GM21825 (cell line): ENCODE measurements around the gene MT3.

ENCODE experiments used
- ATAC-seq: cut with Tn5 transposase; IDR thresholded peaks from one replicate; pipeline ENCODE4 v1.9.1; 2021; ENCODE audit warnings: mild to moderate bottlenecking, moderate library complexity; ENCODE audit not compliant: unreplicated experiment

The MT3 gene

DNA sequence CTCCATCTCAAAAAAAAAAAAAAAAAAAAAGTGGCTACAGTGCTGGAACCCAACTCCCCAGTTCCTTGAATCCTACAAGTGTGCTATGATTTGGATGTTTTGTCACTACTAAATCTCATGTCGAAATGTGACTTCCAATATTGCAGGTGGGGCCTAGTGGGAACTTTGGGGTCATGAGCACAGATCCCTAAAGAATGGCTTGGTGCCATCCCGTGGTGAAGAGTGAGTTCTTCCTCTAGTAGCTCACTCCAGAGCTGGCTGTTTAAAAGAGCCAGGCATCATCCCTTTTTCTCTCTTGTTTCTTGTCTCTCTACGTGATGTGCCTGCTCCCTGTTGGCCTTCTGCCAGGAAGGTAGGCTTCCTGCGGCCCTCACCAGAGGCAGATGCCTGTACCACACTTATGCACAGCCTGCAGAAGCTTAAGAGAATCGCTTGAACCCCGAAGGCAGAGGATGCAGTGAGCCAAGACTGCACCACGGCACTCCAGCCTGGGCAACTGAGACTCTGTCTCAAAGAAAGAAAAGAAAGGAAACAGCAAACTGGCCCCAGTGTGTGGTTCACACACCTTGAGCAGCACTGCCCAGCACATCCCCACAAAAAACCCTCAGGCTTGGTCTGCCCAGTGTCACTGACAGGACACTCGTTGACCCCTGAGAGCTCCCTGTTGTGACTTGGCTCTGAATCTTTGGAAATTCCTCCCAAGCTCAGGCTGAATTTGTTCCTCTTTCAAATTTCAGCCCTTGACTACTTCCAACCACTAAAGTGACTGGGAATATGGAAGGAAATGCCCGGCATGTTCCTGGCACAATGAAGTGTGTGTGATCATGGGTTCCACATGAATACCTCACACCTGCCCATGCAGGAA is 39.4 kb downstream of the MT3 start:
- ATAC-seq: no peak

- no peak for ATAC-seq
These were observed 40.2 kb downstream of the MT3 start for GRCh38 chr16:56629531-56629930.

DNA sequence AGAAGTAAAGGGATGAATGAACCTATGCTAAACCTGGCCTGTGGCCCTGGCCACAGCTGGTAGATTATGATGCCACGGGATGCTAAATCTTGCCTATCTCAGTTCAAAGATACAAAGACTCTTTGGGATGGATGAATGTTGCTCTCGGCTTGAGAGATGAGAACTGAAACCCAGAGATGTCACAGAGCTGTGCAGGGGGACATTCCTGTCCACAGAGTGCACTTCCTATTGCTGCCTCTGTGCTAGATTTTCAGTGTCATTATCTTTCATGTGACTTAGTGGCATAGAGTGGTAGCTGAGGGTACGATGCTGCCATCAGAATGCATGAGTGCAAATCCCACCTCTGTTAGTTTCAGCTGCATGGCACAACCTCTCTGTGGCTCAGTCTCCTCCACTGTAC is 40.8 kb downstream of the MT3 start:
- peak; percentile 79 for ATAC-seq

GRCh38 chr16:56631197-56631596 is 41.9 kb downstream of the MT3 start:
- no peak for ATAC-seq

DNA sequence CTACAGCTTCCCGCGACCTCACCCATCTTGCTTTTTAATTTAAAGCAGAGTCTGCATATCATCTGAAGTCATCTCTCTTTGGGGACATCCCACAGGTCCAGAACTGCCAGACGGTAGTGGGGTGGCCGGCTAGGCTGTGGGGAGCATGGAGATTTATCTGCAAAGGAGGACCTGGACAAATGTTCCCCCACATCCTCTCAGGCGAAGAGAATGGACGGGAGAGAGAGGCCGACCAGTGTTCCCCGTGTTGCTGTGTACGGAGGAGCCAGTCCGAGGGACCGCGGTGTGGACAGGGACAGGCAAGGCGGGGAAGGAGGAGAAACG is 42.5 kb downstream of the MT3 start:
- ATAC-seq: no peak

GRCh38 chr16:56632156-56632847 is 43.0 kb downstream of the MT3 start, which contains the start of gene MT1M:
TSS of gene MT1M (plus strand) at chr16:56632659. CDS start at chr16:56632732, 73 bp downstream.
- ATAC-seq: no peak

DNA sequence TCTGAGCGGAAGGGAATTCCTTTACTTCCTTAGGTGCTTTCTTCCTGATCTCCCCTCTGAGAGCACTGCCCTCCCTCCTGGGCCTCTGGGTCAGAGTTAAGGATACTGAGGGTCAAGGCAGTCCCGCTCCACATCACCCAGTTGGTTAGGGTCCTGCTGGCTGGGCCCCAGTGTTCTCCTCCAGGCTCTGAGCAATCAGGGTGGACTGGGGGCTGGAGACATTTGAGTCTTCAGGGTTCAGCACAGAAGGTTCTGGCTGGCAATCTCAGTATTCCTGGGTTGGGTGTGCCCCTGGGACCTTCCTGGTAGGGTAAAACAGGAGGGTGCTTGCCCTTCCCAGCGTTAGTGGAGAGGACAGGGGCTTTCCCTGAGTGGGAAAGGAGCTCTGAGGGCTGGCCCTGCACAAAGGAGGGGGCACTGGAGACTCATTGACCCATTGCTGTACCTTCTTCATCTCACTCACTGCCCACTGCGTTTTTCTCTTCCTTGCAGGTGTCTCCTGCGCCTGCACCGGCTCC is 43.6 kb downstream of the MT3 start:
- ATAC-seq: no peak

DNA sequence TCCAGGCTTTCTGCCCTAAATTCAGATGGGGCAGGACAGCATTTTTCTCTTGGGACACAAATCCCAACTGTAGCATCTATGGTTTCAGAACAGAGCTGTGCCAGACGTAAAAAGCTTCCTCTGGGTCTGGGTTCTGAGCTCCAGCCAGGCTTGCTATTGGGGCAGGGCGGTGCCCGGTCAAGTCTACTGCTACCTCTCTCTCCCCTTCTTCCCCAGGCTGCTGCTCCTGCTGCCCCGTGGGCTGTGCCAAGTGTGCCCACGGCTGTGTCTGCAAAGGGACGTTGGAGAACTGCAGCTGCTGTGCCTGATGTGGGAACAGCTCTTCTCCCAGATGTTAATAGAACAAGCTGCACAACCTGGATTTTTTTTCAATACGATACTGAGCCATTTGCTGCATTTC is 44.2 kb downstream of the MT3 start:
- no peak for ATAC-seq

GRCh38 chr16:56634715-56635440 is 45.5 kb downstream of the MT3 start:
- no peak for ATAC-seq

- ATAC-seq: no peak
These were observed 46.2 kb downstream of the MT3 start for GRCh38 chr16:56635441-56635967.

GRCh38 chr16:56636616-56637413 is 47.5 kb downstream of the MT3 start:
- ATAC-seq: no peak

DNA sequence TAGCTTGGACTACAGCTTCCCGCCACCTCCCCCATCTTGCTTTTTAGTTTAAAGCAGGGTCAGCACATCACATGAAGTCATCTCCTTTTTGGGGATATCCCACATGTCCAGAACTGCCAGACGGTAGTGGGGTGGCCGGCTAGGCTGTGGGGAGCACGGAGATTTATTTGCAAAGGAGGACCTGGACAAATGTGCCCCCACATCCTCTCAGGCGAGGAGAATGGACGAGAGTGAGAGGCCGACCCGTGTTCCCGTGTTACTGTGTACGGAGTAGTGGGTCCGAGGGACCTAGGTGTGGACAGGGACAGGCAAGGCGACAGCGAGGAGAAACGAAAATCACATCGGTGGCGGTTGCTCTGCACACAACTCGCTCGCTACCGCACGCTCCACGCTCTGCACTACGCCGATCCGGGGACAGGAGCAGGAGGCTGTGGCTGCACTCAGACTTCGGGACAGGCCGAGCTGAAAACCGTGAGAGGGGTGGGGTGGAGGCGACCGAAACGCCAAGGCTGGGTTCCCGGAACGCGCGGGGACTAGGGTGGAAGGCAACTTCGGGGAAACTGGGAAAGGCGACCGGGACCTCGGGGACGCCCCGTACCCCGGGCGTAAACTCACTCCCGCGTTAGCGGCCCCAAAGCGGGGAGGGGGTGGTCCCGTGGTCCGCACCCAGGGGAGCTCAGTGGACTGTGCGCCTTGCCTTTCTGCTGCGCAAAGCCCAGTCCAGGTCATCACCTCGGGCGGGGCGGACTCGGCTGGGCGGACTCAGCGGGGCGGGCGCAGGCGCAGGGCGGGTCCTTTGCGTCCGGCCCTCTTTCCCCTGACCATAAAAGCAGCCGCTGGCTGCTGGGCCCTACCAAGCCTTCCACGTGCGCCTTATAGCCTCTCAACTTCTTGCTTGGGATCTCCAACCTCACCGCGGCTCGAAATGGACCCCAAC is 48.8 kb downstream of the MT3 start, which contains the start of gene MT1A:
Gene MT1A (plus strand): TSS at position 853 of the 937 bp plus-strand sequence. CDS start 73 bp downstream, at position 926.
- no peak for ATAC-seq

GRCh38 chr16:56639045-56639444 is 49.7 kb downstream of the MT3 start:
- ATAC-seq: no peak

DNA sequence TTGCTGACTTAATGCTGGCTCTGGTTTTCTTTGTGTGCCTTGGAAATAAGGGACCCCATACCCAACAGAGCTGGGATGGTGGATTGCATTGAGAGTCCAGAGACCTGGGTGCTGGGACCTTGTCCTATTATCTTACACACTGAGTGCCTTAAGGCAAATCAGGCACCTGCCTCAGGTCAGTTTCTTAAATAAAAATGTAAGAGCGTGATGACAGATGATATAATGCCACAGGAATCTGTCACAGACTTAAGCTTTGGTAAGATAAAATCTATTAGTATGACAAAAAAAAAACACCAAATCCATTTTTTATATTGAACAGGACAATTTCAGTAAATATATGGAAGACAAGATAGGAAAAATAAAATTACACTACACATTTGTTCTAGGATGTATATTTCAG is 50.7 kb downstream of the MT3 start:
- ATAC-seq: no peak
